Measurements from ENCODE around the gene MARS1.
"Not testable (repeated sequence)": the region's sequence is repeated elsewhere in the genome, so short reads cannot be mapped to it uniquely, and the experiment has no call there.

MARS1 gene

DNA sequence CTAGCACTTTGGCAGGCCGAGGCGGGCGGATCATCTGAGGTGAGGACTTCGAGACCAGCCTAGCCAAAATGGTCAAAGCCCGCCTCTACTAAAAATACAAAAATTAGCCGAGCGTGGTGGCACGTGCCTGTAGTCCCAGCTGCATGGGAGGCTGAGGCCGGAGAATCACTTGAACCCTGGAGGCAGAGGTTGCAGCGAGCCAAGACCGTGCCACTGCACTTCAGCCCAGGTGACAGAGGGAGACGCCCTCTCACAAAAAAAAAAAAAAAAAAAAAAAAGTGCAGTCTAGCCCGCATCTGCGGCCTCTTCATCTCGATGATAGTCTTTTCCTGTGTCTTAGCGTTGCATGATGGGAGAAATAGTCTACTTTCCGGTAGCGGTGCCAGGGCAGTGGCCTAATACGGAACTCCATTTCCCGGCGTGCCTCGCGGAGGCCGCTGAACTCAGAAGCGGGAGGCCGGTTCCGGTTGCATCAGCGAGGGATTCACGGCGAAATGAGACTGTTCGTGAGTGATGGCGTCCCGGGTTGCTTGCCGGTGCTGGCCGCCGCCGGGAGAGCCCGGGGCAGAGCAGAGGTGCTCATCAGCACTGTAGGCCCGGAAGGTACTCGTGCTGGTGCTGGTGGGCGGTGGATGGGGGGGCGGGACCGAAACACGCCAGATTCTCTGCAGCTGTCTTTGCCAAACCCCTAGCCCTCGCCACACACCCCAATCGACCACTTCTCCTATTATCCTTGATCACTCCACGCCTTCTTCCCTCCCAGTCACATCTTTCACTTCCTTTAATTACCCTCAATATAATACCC lies at the start of gene MARS1:
Gene MARS1 (plus strand): TSS at position 472 of the 805 bp plus-strand sequence. CDS start 23 bp downstream, at position 495.
- Histone ChIP-seq H4K20me1 (ENCODE audit: insufficient read depth, low read length) (no peaks in the 10 kb centered on the region), H3K9me3 (ENCODE audit: insufficient read depth, low read length) (no peaks in the 10 kb centered on the region), H3K4me3 (ENCODE audit: low read length) (peak within 1 kb of the TSS; percentile 97), H3K27ac (ENCODE audit: low read length) (peak within 1 kb of the TSS; percentile 63), H2AFZ (ENCODE audit: low read depth, low read length) (peak within 1 kb of the TSS; percentile 41; the same call in 1 of the 2 replicates), H3K27me3 (ENCODE audit: low read depth, low read length) (no peaks in the 10 kb centered on the region), H3K9ac (ENCODE audit: low read length) (peak within 1 kb of the TSS; percentile 80), H3K4me2 (ENCODE audit: low read length) (peak within 1 kb of the TSS; percentile 95), H3K36me3 (replicated peaks; ENCODE audit: low read depth, low read length) (peaks cover 27% of the 10 kb centered on the region), H3K79me2 (ENCODE audit: low read length) (peaks cover 26% of the 10 kb centered on the region), H3K4me1 (ENCODE audit: low read length) (peaks cover 12% of the 10 kb centered on the region)
- TF ChIP-seq EZH2phosphoT487 (IDR thresholded peaks at IDR 0.05; ENCODE audit: low read depth), result no peak
- peak; percentile 29 for TF ChIP-seq CTCF (IDR thresholded peaks at IDR 0.05; ENCODE audit: low read depth, low read length)

DNA sequence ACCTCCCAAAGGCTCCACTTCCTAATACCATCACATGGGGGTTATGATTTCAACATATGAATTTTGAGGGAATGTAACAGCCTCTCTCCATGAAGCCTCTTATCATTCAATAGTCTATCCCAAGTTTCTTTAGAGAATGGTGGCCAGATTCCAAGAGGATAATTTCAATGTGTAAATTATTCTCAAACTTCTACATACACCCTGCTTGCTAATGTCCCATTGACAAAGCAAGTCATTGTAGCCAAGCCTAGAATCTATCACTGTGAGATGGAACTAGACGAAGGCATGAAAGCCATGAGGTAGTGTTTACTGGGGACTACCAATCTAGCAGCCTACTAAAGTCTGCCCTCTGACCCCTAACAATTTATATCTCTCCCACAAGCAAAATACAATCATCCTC lies 49.5 kb upstream of the MARS1 start:
- Histone ChIP-seq H3K4me2 (ENCODE audit: low read length) (no peak overlapping the region), H3K36me3 (replicated peaks; ENCODE audit: low read depth, low read length) (no peaks in the 10 kb centered on the region), H3K9me3 (ENCODE audit: insufficient read depth, low read length) (no peaks in the 10 kb centered on the region), H3K27ac (ENCODE audit: low read length) (no peak overlapping the region), H3K79me2 (ENCODE audit: low read length) (no peaks in the 10 kb centered on the region), H3K4me1 (ENCODE audit: low read length) (no peaks in the 10 kb centered on the region), H3K4me3 (ENCODE audit: low read length) (no peak overlapping the region), H3K9ac (ENCODE audit: low read length) (no peak overlapping the region), H2AFZ (ENCODE audit: low read depth, low read length) (no peak overlapping the region), H4K20me1 (ENCODE audit: insufficient read depth, low read length) (no peaks in the 10 kb centered on the region), H3K27me3 (ENCODE audit: low read depth, low read length) (no peaks in the 10 kb centered on the region)
- TF ChIP-seq CTCF (IDR thresholded peaks at IDR 0.05; ENCODE audit: low read depth, low read length) (no peak), EZH2phosphoT487 (IDR thresholded peaks at IDR 0.05; ENCODE audit: low read depth) (no peak)

GRCh38 chr12:57439762-57440266 lies 48.1 kb upstream of the MARS1 start:
- no peak for TF ChIP-seq CTCF (IDR thresholded peaks at IDR 0.05; ENCODE audit: low read depth, low read length)
- TF ChIP-seq EZH2phosphoT487 (IDR thresholded peaks at IDR 0.05; ENCODE audit: low read depth), result no peak
- H3K4me3 ChIP-seq (ENCODE audit: low read length), result no peak overlapping the region
- H3K9ac ChIP-seq (ENCODE audit: low read length), result no peak overlapping the region
- H3K4me2 ChIP-seq (ENCODE audit: low read length), result no peak overlapping the region
- H3K4me1 ChIP-seq (ENCODE audit: low read length), result peaks cover under 1% of the 10 kb centered on the region
- H3K79me2 ChIP-seq (ENCODE audit: low read length), result no peaks in the 10 kb centered on the region
- no peaks in the 10 kb centered on the region for H3K36me3 ChIP-seq (replicated peaks; ENCODE audit: low read depth, low read length)
- no peak overlapping the region for H3K27ac ChIP-seq (ENCODE audit: low read length)
- no peaks in the 10 kb centered on the region for H4K20me1 ChIP-seq (ENCODE audit: insufficient read depth, low read length)
- H2AFZ ChIP-seq (ENCODE audit: low read depth, low read length), result no peak overlapping the region
- no peaks in the 10 kb centered on the region for H3K27me3 ChIP-seq (ENCODE audit: low read depth, low read length)
- H3K9me3 ChIP-seq (ENCODE audit: insufficient read depth, low read length), result no peaks in the 10 kb centered on the region

DNA sequence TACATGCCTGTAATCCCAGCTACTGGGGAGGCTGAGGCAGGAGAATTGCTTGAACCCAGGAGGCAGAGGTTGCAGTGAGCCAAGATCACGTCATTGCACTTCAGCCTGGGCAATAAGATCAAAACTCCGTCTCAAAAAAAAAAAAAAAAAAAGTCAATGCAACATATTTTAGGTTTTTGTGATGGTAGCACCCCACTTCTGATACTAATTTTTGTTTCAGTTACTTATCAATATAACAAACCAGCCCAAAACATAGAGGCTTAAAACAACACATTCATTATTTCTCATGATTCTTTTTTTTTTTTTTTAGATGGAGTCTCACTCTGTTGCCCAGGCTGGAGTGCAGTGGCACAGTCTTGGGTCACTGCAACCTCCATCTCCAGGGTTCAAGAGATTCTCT lies 46.5 kb upstream of the MARS1 start:
- H3K4me3 ChIP-seq (ENCODE audit: low read length); H3K36me3 ChIP-seq (replicated peaks; ENCODE audit: low read depth, low read length); H3K27me3 ChIP-seq (ENCODE audit: low read depth, low read length); H3K4me1 ChIP-seq (ENCODE audit: low read length); H3K27ac ChIP-seq (ENCODE audit: low read length); H3K4me2 ChIP-seq (ENCODE audit: low read length); H3K79me2 ChIP-seq (ENCODE audit: low read length); H3K9me3 ChIP-seq (ENCODE audit: insufficient read depth, low read length); H2AFZ ChIP-seq (ENCODE audit: low read depth, low read length); H3K9ac ChIP-seq (ENCODE audit: low read length); H4K20me1 ChIP-seq (ENCODE audit: insufficient read depth, low read length): not testable (repeated sequence)

Measured in OCI-LY3 (cell line).